D341Med (cell line): ENCODE data around the gene OR51I2.

Experiments
- DNase-seq: peaks from one replicate; pipeline ENCODE4 v3.0.0; 2012; ENCODE audit warnings: low spot score

Gene OR51I2

GRCh38 chr11:5449023-5449422 lies at the start of gene OR51I2:
Gene OR51I2 (plus strand): TSS chr11:5449323. CDS start chr11:5453489, 4,166 bp downstream.
- DNase-seq = no peak

- no peak for DNase-seq
Measured at GRCh38 chr11:5405173-5405572, 44.0 kb upstream of the OR51I2 start.

GRCh38 chr11:5420993-5421392 lies 28.1 kb upstream of the OR51I2 start:
- DNase-seq = no peak

DNA sequence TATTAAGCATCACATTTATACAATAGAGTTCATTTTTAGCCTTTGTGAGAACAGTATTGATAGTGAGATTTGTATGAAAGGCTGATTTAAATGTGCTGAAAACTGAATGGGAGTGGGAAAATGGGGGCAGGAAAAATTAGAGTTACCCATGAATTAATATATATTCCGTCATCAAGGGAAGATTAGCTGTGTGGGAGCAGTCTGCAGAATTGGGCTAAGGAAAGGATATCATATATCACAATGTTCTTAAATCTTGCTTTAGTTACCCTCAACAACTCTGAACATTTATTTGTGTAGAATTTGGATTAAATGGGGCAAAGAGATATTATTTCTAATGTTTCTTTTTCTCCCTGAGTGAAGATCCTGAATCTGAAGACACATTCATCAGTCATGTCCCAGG lies 27.3 kb upstream of the OR51I2 start, which contains the start of gene OR51Q1:
Gene OR51Q1, plus strand, starts transcription at position 301 of the 400 bp plus-strand sequence. Its CDS starts 90 bp downstream, at position 391.
- DNase-seq = no peak

- DNase-seq = no peak
Measured at GRCh38 chr11:5423131-5423530, 26.0 kb upstream of the OR51I2 start.

DNA sequence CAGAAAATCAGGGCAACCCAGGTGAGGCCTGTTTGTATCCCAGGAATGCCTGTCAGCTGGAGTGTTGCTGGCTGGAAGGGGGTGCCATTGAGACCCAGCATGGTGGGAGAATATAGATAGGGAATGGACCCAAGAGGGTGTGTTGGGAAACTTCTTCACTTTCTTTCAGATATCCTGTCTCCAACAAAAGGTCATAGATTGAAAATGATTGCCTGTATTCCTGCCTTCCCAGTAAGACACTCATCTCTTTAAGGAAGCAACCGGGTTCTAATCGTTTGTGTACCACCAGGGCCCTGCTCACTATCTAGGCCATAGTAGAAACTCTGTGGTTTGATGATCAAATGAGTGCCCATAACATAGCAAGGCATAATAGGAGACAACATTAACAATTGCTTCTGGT lies 7.7 kb upstream of the OR51I2 start, which contains the start of gene OR51I1:
Gene OR51I1, minus strand, starts transcription at position 101 of the 400 bp plus-strand sequence. Its CDS starts 0 bp downstream, at position 101.
- no peak for DNase-seq

DNA sequence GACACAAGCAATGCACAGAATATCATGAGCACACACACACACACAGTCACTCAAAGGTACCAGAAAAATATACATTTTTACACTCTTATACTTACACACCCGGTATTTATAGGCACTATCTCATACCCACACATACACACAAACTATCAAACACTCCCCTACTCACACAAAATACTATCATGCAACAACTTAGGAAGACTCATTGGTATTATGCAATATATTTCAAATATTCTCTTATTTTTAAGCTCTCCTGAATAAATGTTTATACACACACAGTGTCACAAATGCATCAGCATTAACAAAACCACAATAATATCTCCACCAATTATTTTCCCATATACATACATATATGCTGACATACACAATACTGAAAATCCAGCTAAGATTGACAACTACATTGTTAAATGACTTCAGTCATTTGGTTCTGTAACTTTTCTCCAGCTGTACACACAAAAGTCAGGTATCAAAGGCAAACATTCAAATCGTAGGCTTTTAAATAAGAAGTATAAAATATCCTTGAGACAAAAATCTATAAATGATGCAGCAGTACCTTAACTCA lies 5.2 kb upstream of the OR51I2 start:
- DNase-seq = no peak

- DNase-seq = no peak
Measured at GRCh38 chr11:5449432-5449831, 309 bp downstream of the OR51I2 start.

GRCh38 chr11:5460983-5461621 lies 12.0 kb downstream of the OR51I2 start:
- DNase-seq = no peak

GRCh38 chr11:5467527-5467926 lies 18.4 kb downstream of the OR51I2 start:
- DNase-seq = no peak

GRCh38 chr11:5473921-5474320 lies 24.8 kb downstream of the OR51I2 start:
- DNase-seq = no peak

GRCh38 chr11:5476186-5476819 lies 27.2 kb downstream of the OR51I2 start:
- peak; percentile 28 for DNase-seq

- no peak for DNase-seq
Measured at GRCh38 chr11:5486003-5486402, 36.9 kb downstream of the OR51I2 start.

- DNase-seq = no peak
Measured at GRCh38 chr11:5486421-5486820, 37.3 kb downstream of the OR51I2 start.

- DNase-seq = no peak
Measured at GRCh38 chr11:5488385-5488784, 39.3 kb downstream of the OR51I2 start, which contains the start of gene OR52D1. Gene OR52D1 (plus strand): TSS chr11:5488685. CDS start chr11:5488707, 22 bp downstream.

GRCh38 chr11:5488798-5489399 lies 39.8 kb downstream of the OR51I2 start:
- DNase-seq = no peak

DNA sequence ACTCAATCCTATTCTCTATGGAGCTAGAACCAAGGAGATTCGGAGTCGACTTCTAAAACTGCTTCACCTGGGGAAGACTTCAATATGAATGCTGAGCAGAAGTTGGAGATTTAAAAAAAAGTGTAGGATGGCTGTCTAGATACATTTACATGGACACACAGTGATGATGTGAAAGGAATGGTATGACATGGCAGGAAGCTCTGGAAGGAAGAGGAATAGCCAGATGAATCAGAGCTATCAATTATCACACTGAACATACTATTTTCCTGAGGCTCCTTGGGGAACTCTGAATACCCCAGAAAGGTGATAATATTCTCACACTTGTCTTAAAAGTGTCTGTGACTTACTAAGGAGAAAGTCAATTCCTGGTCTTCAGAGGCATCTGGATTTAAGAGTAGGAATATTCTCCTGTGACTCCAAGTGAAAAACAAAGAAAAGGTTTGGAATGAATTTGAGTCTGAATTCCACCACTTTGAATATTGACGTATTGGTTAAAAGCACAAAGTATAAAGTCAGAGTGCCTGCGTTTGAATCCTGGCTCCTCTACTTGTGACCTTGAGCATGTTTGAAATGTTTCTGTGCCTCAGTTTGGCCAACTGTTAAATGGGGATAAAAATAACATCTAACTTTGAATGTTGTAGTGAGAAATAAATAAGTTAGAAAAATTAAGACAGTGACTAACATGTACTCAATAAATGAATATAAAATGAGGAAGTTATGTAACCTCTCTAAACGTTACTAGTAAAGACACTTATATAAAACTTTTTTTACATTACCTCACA lies 40.6 kb downstream of the OR51I2 start:
- DNase-seq = no peak

DNA sequence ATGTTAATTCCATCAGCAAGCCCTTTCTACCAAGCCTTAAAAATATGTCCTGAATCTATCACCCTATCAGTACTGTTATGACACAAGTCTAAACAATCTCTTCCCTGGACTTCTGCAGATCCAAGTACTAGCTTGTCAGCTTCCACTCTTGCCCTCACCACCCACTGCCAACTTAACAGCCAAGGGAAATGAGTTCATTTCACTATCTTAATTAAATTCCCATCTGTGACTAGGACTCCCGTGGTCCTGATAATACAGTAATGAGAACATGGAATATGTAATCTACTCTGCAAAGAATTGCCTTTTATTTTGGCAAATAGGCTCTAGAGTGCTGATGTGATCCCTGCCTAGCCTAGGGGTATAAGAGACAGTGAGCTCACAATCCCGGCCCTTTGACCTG lies 50.5 kb downstream of the OR51I2 start:
- DNase-seq = no peak

GRCh38 chr11:5500393-5500801 lies 51.3 kb downstream of the OR51I2 start:
- DNase-seq = no peak

DNA sequence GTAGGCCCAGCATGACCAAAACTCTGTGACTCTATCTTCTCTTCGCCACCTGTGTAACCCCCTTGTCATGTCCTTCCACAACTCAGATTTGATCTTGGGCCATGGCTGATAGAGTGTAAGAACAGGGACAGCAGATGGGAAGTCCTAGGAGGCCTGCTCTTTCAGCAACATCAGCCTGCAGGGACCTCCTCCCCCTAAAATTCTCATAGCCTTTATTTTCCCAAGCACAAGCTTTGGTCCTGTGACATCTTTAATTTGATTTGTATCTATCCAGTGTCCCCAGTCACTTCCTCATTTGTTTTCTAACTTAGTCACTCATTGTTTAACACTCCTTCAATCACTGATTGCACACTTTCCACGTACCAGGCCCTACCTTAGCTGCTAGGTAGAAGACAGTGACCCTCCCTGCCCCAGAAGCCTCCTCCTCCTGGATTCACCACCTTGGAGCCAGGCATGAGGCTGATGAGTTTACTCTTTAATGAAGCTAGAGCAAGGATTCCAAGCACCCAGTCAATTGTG lies 55.3 kb downstream of the OR51I2 start:
- no peak for DNase-seq

GRCh38 chr11:5505363-5506048 lies 56.4 kb downstream of the OR51I2 start:
- DNase-seq = no peak
